Measurements from ENCODE around the gene RNF135. TPM values are rescaled to one million over a fixed set of nuclear protein-coding genes. Genes with fewer than 3 reads are reported as not detected.

The RNF135 gene
- total RNA-seq, 1 donor from 2014 or later: 4.6 TPM

- no peak for TF ChIP-seq CTCF (IDR thresholded peaks at IDR 0.05; ENCODE audit: borderline replicate concordance)
- Histone ChIP-seq H3K27ac (replicated peaks) (no peak overlapping the region), H3K36me3 (peaks cover 38% of the 10 kb centered on the region), H3K4me3 (no peak overlapping the region), H3K9me3 (replicated peaks) (no peaks in the 10 kb centered on the region), H3K27me3 (ENCODE audit: low read depth) (no peaks in the 10 kb centered on the region), H3K4me1 (no peaks in the 10 kb centered on the region)
- intact Hi-C loops (cut with micrococcal nuclease): no loop called here
- no peak for DNase-seq
Measured at GRCh38 chr17:30990458-30990857, 19.6 kb downstream of the RNF135 start.

- no peak for TF ChIP-seq CTCF (IDR thresholded peaks at IDR 0.05; ENCODE audit: borderline replicate concordance)
- H3K27ac ChIP-seq (replicated peaks): no peak overlapping the region
- DNase-seq: no peak
- intact Hi-C loops (cut with micrococcal nuclease): no loop called here
- no peaks in the 10 kb centered on the region for H3K9me3 ChIP-seq (replicated peaks)
- no peaks in the 10 kb centered on the region for H3K4me1 ChIP-seq
- H3K4me3 ChIP-seq: no peak overlapping the region
- peaks cover 38% of the 10 kb centered on the region for H3K36me3 ChIP-seq
- no peaks in the 10 kb centered on the region for H3K27me3 ChIP-seq (ENCODE audit: low read depth)
Measured at GRCh38 chr17:30992551-30992950, 21.7 kb downstream of the RNF135 start.

- peaks cover 60% of the 10 kb centered on the region for H3K36me3 ChIP-seq
Measured at GRCh38 chr17:30995347-30995746, 24.5 kb downstream of the RNF135 start.

GRCh38 chr17:30996486-30996885 lies 25.6 kb downstream of the RNF135 start:
- TF ChIP-seq CTCF (IDR thresholded peaks at IDR 0.05; ENCODE audit: borderline replicate concordance): no peak
- intact Hi-C loops (cut with micrococcal nuclease): no loop called here
- no peak overlapping the region for H3K4me3 ChIP-seq
- H3K9me3 ChIP-seq (replicated peaks): no peaks in the 10 kb centered on the region
- H3K27ac ChIP-seq (replicated peaks): no peak overlapping the region
- no peaks in the 10 kb centered on the region for H3K27me3 ChIP-seq (ENCODE audit: low read depth)
- no peaks in the 10 kb centered on the region for H3K4me1 ChIP-seq
- DNase-seq: no peak
- peaks cover 64% of the 10 kb centered on the region for H3K36me3 ChIP-seq

More at GRCh38 chr17:30995347-30995746, 24.5 kb downstream of the RNF135 start:
- intact Hi-C loops (cut with micrococcal nuclease): no loop called here
- H3K27ac ChIP-seq (replicated peaks): no peak overlapping the region
- H3K4me3 ChIP-seq: no peak overlapping the region
- no peaks in the 10 kb centered on the region for H3K9me3 ChIP-seq (replicated peaks)
- H3K27me3 ChIP-seq (ENCODE audit: low read depth): no peaks in the 10 kb centered on the region
- TF ChIP-seq CTCF (IDR thresholded peaks at IDR 0.05; ENCODE audit: borderline replicate concordance): no peak
- no peaks in the 10 kb centered on the region for H3K4me1 ChIP-seq
- no peak for DNase-seq

GRCh38 chr17:30997270-30997669 lies 26.4 kb downstream of the RNF135 start:
- no peak overlapping the region for H3K4me3 ChIP-seq
- H3K9me3 ChIP-seq (replicated peaks): no peaks in the 10 kb centered on the region
- H3K27ac ChIP-seq (replicated peaks): no peak overlapping the region
- no peaks in the 10 kb centered on the region for H3K4me1 ChIP-seq
- H3K27me3 ChIP-seq (ENCODE audit: low read depth): no peaks in the 10 kb centered on the region
- H3K36me3 ChIP-seq: peaks cover 70% of the 10 kb centered on the region
- intact Hi-C loops (cut with micrococcal nuclease): no loop called here
- no peak for DNase-seq
- no peak for TF ChIP-seq CTCF (IDR thresholded peaks at IDR 0.05; ENCODE audit: borderline replicate concordance)

- peaks cover 3% of the 10 kb centered on the region for H3K4me1 ChIP-seq
- no peak for TF ChIP-seq CTCF (IDR thresholded peaks at IDR 0.05; ENCODE audit: borderline replicate concordance)
- H3K36me3 ChIP-seq: peaks cover 76% of the 10 kb centered on the region
- DNase-seq: no peak
- no peak overlapping the region for H3K27ac ChIP-seq (replicated peaks)
- no peaks in the 10 kb centered on the region for H3K27me3 ChIP-seq (ENCODE audit: low read depth)
- intact Hi-C loops (cut with micrococcal nuclease): no loop called here
- no peaks in the 10 kb centered on the region for H3K9me3 ChIP-seq (replicated peaks)
- no peak overlapping the region for H3K4me3 ChIP-seq
Measured at GRCh38 chr17:30997842-30998241, 27.0 kb downstream of the RNF135 start.
